RPMI8226 (cell line): ENCODE data around the gene NAV3.
"Not testable (repeated sequence)": the region's sequence is repeated elsewhere in the genome, so short reads cannot be mapped to it uniquely, and the experiment has no call there.

Source experiments
- DNase-seq: peaks from one replicate; pipeline ENCODE4 v3.0.0-alpha.2; 2015

Gene NAV3

GRCh38 chr12:78057075-78057474 lies 226.4 kb downstream of the NAV3 start:
- DNase-seq = no peak

- no peak for DNase-seq
These were observed 229.5 kb downstream of the NAV3 start for GRCh38 chr12:78060186-78060585.

- no peak for DNase-seq
These were observed 232.1 kb downstream of the NAV3 start for GRCh38 chr12:78062786-78063185.

GRCh38 chr12:78081590-78082314 lies 251.1 kb downstream of the NAV3 start:
- no peak for DNase-seq

- no peak for DNase-seq
These were observed 255.0 kb downstream of the NAV3 start for GRCh38 chr12:78085542-78086182.

GRCh38 chr12:78086553-78087362 lies 256.1 kb downstream of the NAV3 start:
- DNase-seq = no peak

- no peak for DNase-seq
These were observed 256.6 kb downstream of the NAV3 start for GRCh38 chr12:78087363-78087675.

GRCh38 chr12:78088391-78088832 lies 257.7 kb downstream of the NAV3 start:
- no peak for DNase-seq

GRCh38 chr12:78090266-78090665 lies 259.6 kb downstream of the NAV3 start:
- DNase-seq = no peak

GRCh38 chr12:78095623-78096022 lies 264.9 kb downstream of the NAV3 start:
- no peak for DNase-seq

- DNase-seq = no peak
These were observed 266.4 kb downstream of the NAV3 start for GRCh38 chr12:78096909-78097597.

- DNase-seq = no peak
These were observed 269.1 kb downstream of the NAV3 start for GRCh38 chr12:78099806-78100205.

- no peak for DNase-seq
These were observed 270.6 kb downstream of the NAV3 start for GRCh38 chr12:78101113-78101876.

GRCh38 chr12:78101946-78102635 lies 271.4 kb downstream of the NAV3 start:
- no peak for DNase-seq

- not testable (repeated sequence) for DNase-seq
These were observed 272.1 kb downstream of the NAV3 start for GRCh38 chr12:78102801-78103200.

GRCh38 chr12:78115889-78116288 lies 285.2 kb downstream of the NAV3 start:
- no peak for DNase-seq

GRCh38 chr12:78118036-78118435 lies 287.3 kb downstream of the NAV3 start:
- DNase-seq = no peak

GRCh38 chr12:78118486-78118885 lies 287.8 kb downstream of the NAV3 start:
- DNase-seq = no peak

- no peak for DNase-seq
These were observed 288.7 kb downstream of the NAV3 start for GRCh38 chr12:78119351-78119918.

- DNase-seq = no peak
These were observed 289.6 kb downstream of the NAV3 start for GRCh38 chr12:78120306-78120705.

- DNase-seq = no peak
These were observed 290.3 kb downstream of the NAV3 start for GRCh38 chr12:78120866-78121560.
